Astrocyte of the cerebellum (primary cell): Measurements from ENCODE around the gene KRT15.

Source experiments
- DNase-seq: peaks from one replicate; pipeline ENCODE4 v3.0.0-alpha.2; 2011; ENCODE audit warnings: low read depth
- H3K4me3 ChIP-seq: 2 replicates; pipeline ENCODE4 v1.5.1; 2011; ENCODE audit warnings: mild to moderate bottlenecking, low read depth, low read length, moderate library complexity
- CTCF ChIP-seq: IDR thresholded peaks from 2 replicates; pipeline ENCODE4 v1.5.1; 2012; ENCODE audit warnings: low read length, low read depth, moderate library complexity, mild to moderate bottlenecking; ENCODE audit errors: missing control alignments
- in situ Hi-C: cut with HindIII; loops from 2 replicates; pipeline ENCODE4 v1.10.0; 2017; ENCODE audit warnings: low sequenced_read_pairs

The KRT15 gene

GRCh38 chr17:41484920-41485904, 33.5 kb downstream of the KRT15 start:
- no peak overlapping the region for H3K4me3 ChIP-seq
- DNase-seq: no peak
- no peak for TF ChIP-seq CTCF
- in situ Hi-C loops: no loop called here

GRCh38 chr17:41483991-41484826, 34.5 kb downstream of the KRT15 start:
- DNase-seq: no peak

GRCh38 chr17:41483531-41483930, 35.2 kb downstream of the KRT15 start:
- TF ChIP-seq CTCF: no peak
- no peak for DNase-seq
- no peak overlapping the region for H3K4me3 ChIP-seq
- in situ Hi-C loops: no loop called here

More at GRCh38 chr17:41483991-41484826, 34.5 kb downstream of the KRT15 start:
- H3K4me3 ChIP-seq: no peak overlapping the region
- in situ Hi-C loops: no loop called here
- no peak for TF ChIP-seq CTCF

- in situ Hi-C loops: no loop called here
- TF ChIP-seq CTCF: no peak
- H3K4me3 ChIP-seq: no peak within 1 kb of the TSS
- DNase-seq: no peak
Measured at GRCh38 chr17:41481036-41481435, 37.7 kb downstream of the KRT15 start, which contains the start of gene KRT35. KRT35 (minus strand) TSS chr17:41481151; CDS start chr17:41481097, 54 bp downstream.

GRCh38 chr17:41480581-41480980, 38.1 kb downstream of the KRT15 start:
- DNase-seq: no peak
- in situ Hi-C loops: no loop called here

More at GRCh38 chr17:41480581-41480980, 38.1 kb downstream of the KRT15 start:
- no peak overlapping the region for H3K4me3 ChIP-seq
- TF ChIP-seq CTCF: no peak
